GM12865 (cell line): Measurements from ENCODE around the gene RCE1.

Source experiments
- DNase-seq: peaks from one replicate; pipeline ENCODE4 v3.0.0; 2010; ENCODE audit warnings: low read depth
- H3K4me3 ChIP-seq: 2 replicates; pipeline ENCODE4 v1.5.1; 2011; ENCODE audit warnings: mild to moderate bottlenecking, low read depth, low read length, control low read depth
- CTCF ChIP-seq: IDR thresholded peaks from 2 replicates; pipeline ENCODE4 v1.5.1; 2011; ENCODE audit warnings: low read length, control low read depth, low read depth, inconsistent platforms; ENCODE audit not compliant: insufficient read depth; ENCODE audit errors: missing control alignments

Gene RCE1

GRCh38 chr11:66891851-66892660, 48.8 kb downstream of the RCE1 start:
- DNase-seq, result peak; percentile 95
- H3K4me3 ChIP-seq, result no peak overlapping the region
- no peak for TF ChIP-seq CTCF

GRCh38 chr11:66892911-66893310, 49.7 kb downstream of the RCE1 start:
- no peak overlapping the region for H3K4me3 ChIP-seq
- no peak for DNase-seq
- no peak for TF ChIP-seq CTCF

GRCh38 chr11:66894141-66894540, 50.9 kb downstream of the RCE1 start:
- DNase-seq, result no peak
- TF ChIP-seq CTCF, result no peak
- H3K4me3 ChIP-seq, result no peak overlapping the region
